OCI-LY1 (cell line): ENCODE measurements around the gene FAF1.

Experiments
- EZH2 ChIP-seq: fragments of 200-600 bp; sonication (generic), shearing (Covaris generic); IDR thresholded peaks from 2 replicates; pipeline ENCODE4 v1.8.0; 2017; ENCODE audit warnings: borderline replicate concordance, mixed run types, mild to moderate bottlenecking, antibody characterized with exemption, low read length, moderate library complexity, mixed read lengths
- TF ChIP-seq, protein P1 (sequence below): fragments of 200-600 bp; sonication (generic), shearing (Covaris generic); IDR thresholded peaks from 2 replicates; pipeline ENCODE4 v1.5.1; 2017; ENCODE audit warnings: mild to moderate bottlenecking, antibody characterized with exemption, low read length, moderate library complexity, mixed read lengths

DNA sequence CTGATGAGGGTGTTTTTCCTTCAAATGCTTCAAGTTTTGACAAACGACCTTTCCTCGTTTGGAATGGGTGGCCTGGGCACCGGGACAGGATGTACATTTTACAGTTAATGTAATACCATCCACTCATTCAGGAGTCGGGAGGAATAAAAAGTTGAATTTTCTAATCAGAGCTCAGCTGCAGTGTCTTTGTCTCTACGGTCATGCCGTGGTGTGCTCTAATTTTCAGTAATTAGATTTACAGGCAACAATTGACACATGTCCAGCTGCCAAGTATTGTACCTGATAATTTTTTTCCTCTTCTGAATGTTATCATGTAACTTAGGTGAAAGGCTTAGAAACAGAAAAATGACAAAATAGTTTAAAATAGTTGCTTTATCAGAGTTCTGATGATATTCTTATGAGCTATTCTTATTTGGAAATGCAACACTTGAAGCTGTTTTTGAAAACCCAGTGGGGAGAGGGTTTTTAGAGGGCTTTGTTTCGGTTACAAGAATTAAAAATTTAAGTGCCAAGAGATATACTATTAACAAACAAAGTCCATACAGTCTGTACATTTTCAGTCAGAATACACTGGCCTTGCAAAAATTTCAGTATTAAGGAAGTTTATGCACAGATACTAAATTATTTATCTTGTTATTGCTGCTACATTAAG lies 11.0 kb upstream of the FAF1 start:
- TF ChIP-seq, protein P1, sequence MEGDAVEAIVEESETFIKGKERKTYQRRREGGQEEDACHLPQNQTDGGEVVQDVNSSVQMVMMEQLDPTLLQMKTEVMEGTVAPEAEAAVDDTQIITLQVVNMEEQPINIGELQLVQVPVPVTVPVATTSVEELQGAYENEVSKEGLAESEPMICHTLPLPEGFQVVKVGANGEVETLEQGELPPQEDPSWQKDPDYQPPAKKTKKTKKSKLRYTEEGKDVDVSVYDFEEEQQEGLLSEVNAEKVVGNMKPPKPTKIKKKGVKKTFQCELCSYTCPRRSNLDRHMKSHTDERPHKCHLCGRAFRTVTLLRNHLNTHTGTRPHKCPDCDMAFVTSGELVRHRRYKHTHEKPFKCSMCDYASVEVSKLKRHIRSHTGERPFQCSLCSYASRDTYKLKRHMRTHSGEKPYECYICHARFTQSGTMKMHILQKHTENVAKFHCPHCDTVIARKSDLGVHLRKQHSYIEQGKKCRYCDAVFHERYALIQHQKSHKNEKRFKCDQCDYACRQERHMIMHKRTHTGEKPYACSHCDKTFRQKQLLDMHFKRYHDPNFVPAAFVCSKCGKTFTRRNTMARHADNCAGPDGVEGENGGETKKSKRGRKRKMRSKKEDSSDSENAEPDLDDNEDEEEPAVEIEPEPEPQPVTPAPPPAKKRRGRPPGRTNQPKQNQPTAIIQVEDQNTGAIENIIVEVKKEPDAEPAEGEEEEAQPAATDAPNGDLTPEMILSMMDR = no peak
- TF ChIP-seq EZH2 = no peak
